GM23248 (cell line): ENCODE results near the gene TTC28. TPM values are rescaled to one million over a fixed set of nuclear protein-coding genes. Genes with fewer than 3 reads are reported as not detected.

ENCODE experiments used
- DNase-seq: peaks from one replicate; pipeline ENCODE4 v3.0.0-alpha.2; 2015
- H2AFZ ChIP-seq: fragments of 200-600 bp; sonication (generic); 2 replicates; pipeline ENCODE4 v1.6.1; 2016; ENCODE audit warnings: antibody characterized with exemption
- H3F3A ChIP-seq: fragments of 200-600 bp; sonication (generic); 2 replicates; pipeline ENCODE4 v1.6.1; 2016; ENCODE audit warnings: mild to moderate bottlenecking, antibody characterized with exemption, mixed run types; ENCODE audit not compliant: insufficient read depth
- H3K27ac ChIP-seq: fragments of 200-600 bp; sonication (generic); 2 replicates; pipeline ENCODE4 v1.5.1; 2016; ENCODE audit warnings: mild to moderate bottlenecking
- H3K27me3 ChIP-seq: fragments of 200-600 bp; sonication (generic); replicated peaks from 2 replicates; pipeline ENCODE4 v1.6.1; 2016; ENCODE audit warnings: mild to moderate bottlenecking; ENCODE audit not compliant: insufficient read depth
- H3K36me3 ChIP-seq: fragments of 200-600 bp; sonication (generic); 2 replicates; pipeline ENCODE4 v1.6.1; 2016; ENCODE audit warnings: low read depth, mild to moderate bottlenecking
- H3K4me1 ChIP-seq: fragments of 200-600 bp; sonication (generic); 2 replicates; pipeline ENCODE4 v1.6.1; 2016; ENCODE audit warnings: mild to moderate bottlenecking; ENCODE audit not compliant: insufficient read depth
- H3K4me2 ChIP-seq: fragments of 200-600 bp; sonication (generic); one replicate; pipeline ENCODE4 v1.6.1; 2016; ENCODE audit warnings: mild to moderate bottlenecking; ENCODE audit not compliant: unreplicated experiment
- H3K4me3 ChIP-seq: fragments of 200-600 bp; sonication (generic); 2 replicates; pipeline ENCODE4 v1.5.1; 2016; ENCODE audit warnings: mild to moderate bottlenecking
- H3K79me2 ChIP-seq: fragments of 200-600 bp; sonication (generic); 2 replicates; pipeline ENCODE4 v1.6.1; 2016; ENCODE audit warnings: mild to moderate bottlenecking; ENCODE audit not compliant: insufficient read depth
- H3K9ac ChIP-seq: fragments of 200-600 bp; sonication (generic); 2 replicates; pipeline ENCODE4 v1.6.1; 2016; ENCODE audit warnings: mild to moderate bottlenecking
- H3K9me2 ChIP-seq: fragments of 200-600 bp; sonication (generic); 2 replicates; pipeline ENCODE4 v1.6.1; 2016; ENCODE audit warnings: mixed run types, mild to moderate bottlenecking, moderate library complexity; ENCODE audit not compliant: insufficient read depth
- H3K9me3 ChIP-seq: fragments of 200-600 bp; sonication (generic); one replicate; pipeline ENCODE4 v1.6.1; 2017; ENCODE audit warnings: low read depth
- H4K20me1 ChIP-seq: fragments of 200-600 bp; sonication (generic); 2 replicates; pipeline ENCODE4 v1.6.0; 2016; ENCODE audit not compliant: insufficient read depth
- EZH2 ChIP-seq: fragments of 200-600 bp; sonication (generic); IDR thresholded peaks from 2 replicates; pipeline ENCODE4 v1.6.1; 2018; ENCODE audit warnings: antibody characterized with exemption, mild to moderate bottlenecking; ENCODE audit not compliant: insufficient read depth, poor library complexity, severe bottlenecking
- EZH2phosphoT487 ChIP-seq: fragments of 200-600 bp; sonication (generic); IDR thresholded peaks from 2 replicates; pipeline ENCODE4 v1.6.1; 2018; ENCODE audit warnings: antibody characterized with exemption, moderate library complexity, mild to moderate bottlenecking, low read depth; ENCODE audit not compliant: insufficient read depth
- WGBS, 2 experiments: methylation state at CpG; one replicate each; pipeline ENCODE4 v1.1.6; 2015 to 2017; ENCODE audit warnings: low lambda C conversion rate in 2 of 2, low coverage in 1 of 2; ENCODE audit errors: missing lambda C conversion rate in 2 of 2; 5-methylcytosine and 5-hydroxymethylcytosine counted together
- in situ Hi-C: fragments of 300-500 bp; cut with MboI; formaldehyde crosslinking; loops from 2 replicates; pipeline ENCODE4 v1.15.0; 2020
- polyA plus RNA-seq: library from polyadenylated mRNA; unstranded; fragments of >200 nt; fragmentation: Nextera tagmentation; extraction: Ambion mirVana; gene quantifications from 2 replicates; pipeline ENCODE4 v1.2.1, GENCODE V29; 2016
- total RNA-seq: library from RNA; depleted of rRNA; stranded (reverse); fragments of >200 nt; shearing (Covaris generic); gene quantifications from 2 replicates; pipeline ENCODE4 v1.2.3, GENCODE V29; 2014

The TTC28 gene
- total and polyA plus RNA-seq, 2 experiments from 2014 or later, result 12.5 to 41.9 TPM

DNA sequence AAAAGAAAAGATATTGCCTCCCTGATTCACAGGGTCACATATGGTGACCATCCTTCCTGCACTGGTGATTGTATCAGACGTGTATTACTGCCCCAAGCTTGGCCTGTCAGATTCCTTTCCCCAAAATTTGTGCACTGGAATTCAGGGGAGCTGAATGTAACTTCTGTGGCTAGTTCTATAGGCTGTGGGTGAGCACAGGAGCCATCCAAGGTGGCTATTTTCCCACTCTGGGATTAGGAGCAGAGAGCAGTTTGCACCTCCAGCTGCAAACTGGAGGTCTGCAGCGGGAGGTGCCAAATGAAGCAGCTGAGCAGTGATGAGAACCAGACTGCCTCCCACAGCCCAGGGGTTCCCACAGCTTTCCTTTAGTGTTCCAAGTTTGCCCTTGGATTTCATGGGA, 636.4 kb downstream of the TTC28 start:
- H3K36me3 ChIP-seq, result no peaks in the 10 kb centered on the region
- H3K4me2 ChIP-seq, result no peak overlapping the region
- no peak overlapping the region for H3K27ac ChIP-seq
- H3K4me3 ChIP-seq, result no peak overlapping the region
- in situ Hi-C loops, result no loop called here
- no peaks in the 10 kb centered on the region for H3F3A ChIP-seq
- TF ChIP-seq EZH2phosphoT487, result no peak
- no peak for TF ChIP-seq EZH2
- H3K27me3 ChIP-seq, result no peaks in the 10 kb centered on the region
- H4K20me1 ChIP-seq, result no peaks in the 10 kb centered on the region
- H3K9me2 ChIP-seq, result no peaks in the 10 kb centered on the region
- no peak overlapping the region for H2AFZ ChIP-seq
- no peaks in the 10 kb centered on the region for H3K9me3 ChIP-seq
- WGBS, 2 experiments, result 62 to 78% methylated on average over 2 of the region's 2 CpGs
- H3K4me1 ChIP-seq, result no peaks in the 10 kb centered on the region
- no peak for DNase-seq
- H3K79me2 ChIP-seq, result no peaks in the 10 kb centered on the region
- no peak overlapping the region for H3K9ac ChIP-seq

DNA sequence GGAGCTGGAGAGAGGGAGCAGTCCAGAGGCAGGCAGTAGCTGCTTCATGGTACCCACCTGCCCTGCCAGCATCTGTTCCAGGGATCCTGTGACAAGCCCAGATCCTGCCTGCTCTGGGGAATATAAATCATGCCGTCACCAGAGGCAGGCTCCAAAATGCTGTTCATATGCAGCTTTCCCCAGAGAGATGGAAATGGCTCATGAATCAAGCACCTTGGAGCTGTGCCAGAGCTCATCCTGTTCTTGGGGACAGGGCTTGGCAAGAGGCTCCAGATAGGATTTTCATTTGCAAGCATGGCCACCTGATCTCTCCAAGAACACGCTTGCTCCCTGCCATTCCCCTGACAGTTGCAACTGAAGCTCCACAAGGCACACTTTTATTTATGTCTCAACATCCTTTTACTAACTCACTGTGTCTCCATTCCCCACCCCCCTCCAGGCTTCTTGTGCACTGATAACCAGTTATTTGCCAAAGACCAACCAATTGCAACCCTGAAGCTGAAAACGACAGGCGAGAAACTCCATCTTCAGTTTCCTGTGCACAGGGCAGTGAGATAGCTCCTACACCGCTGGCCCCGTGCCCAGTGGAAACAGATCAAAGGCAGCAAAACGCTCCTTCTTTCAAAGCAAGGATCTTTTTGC, 644.8 kb downstream of the TTC28 start:
- H2AFZ ChIP-seq, result no peak overlapping the region

DNA sequence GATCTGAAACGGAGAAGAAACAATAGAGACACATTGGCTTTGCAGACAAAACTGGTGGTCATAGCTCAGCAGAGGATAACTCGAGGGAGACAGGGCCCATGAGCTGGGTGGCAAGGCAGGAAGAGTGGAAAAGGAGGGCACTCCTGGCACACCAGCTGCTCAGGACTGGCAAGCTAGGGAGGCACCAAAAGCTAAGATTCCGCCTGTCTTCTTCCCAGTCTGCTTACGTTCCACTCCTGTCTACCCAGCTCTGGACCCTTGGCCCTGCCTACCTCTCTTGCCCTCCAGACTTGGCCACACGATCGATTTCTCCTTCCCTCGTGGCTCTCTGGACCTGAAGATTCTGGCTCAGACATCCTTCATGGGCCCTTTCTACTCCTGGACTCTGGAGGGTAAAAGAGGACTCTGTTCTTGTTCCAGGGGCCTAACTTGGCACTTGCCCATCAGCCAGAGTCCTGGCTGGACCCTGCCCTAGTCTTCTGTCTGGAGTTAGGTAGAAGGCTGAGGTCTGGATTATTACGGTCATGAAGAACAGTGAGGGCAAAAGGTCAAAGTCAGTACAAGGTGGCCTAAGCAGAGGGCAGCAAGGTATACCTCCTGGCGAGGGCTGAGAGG, 645.4 kb downstream of the TTC28 start:
- Histone ChIP-seq H3K9ac (no peak overlapping the region), H3K4me3 (no peak overlapping the region), H3K27me3 (no peaks in the 10 kb centered on the region), H3K4me2 (no peak overlapping the region), H2AFZ (no peak overlapping the region), H3K27ac (no peak overlapping the region), H3K9me3 (no peaks in the 10 kb centered on the region), H3K4me1 (peaks cover 12% of the 10 kb centered on the region; the same call in 1 of the 2 replicates), H3K9me2 (no peaks in the 10 kb centered on the region), H3K36me3 (no peaks in the 10 kb centered on the region), H3K79me2 (peaks cover 6% of the 10 kb centered on the region; the same call in 1 of the 2 replicates), H3F3A (no peaks in the 10 kb centered on the region), H4K20me1 (no peaks in the 10 kb centered on the region)
- 86 to 91% methylated on average over 9 of the region's 9 CpGs for WGBS, 2 experiments
- in situ Hi-C loops, result no loop called here
- no peak for DNase-seq
- TF ChIP-seq EZH2phosphoT487 (no peak), EZH2 (no peak)

More for the DNA sequence above, 644.8 kb downstream of the TTC28 start:
- in situ Hi-C loops, result no loop called here
- no peak overlapping the region for H3K4me2 ChIP-seq
- no peak overlapping the region for H3K27ac ChIP-seq
- 54 to 59% methylated on average over 7 of the region's 7 CpGs for WGBS, 2 experiments
- no peaks in the 10 kb centered on the region for H3K36me3 ChIP-seq
- peaks cover 8% of the 10 kb centered on the region; the same call in 1 of the 2 replicates for H3K4me1 ChIP-seq
- no peaks in the 10 kb centered on the region for H3K9me2 ChIP-seq
- H3K9ac ChIP-seq, result no peak overlapping the region
- TF ChIP-seq EZH2 (no peak), EZH2phosphoT487 (no peak)
- no peaks in the 10 kb centered on the region for H4K20me1 ChIP-seq
- H3K27me3 ChIP-seq, result no peaks in the 10 kb centered on the region
- no peaks in the 10 kb centered on the region for H3F3A ChIP-seq
- H3K79me2 ChIP-seq, result peaks cover 6% of the 10 kb centered on the region; the same call in 1 of the 2 replicates
- H3K9me3 ChIP-seq, result no peaks in the 10 kb centered on the region
- DNase-seq, result peak; percentile 62
- H3K4me3 ChIP-seq, result no peak overlapping the region

DNA sequence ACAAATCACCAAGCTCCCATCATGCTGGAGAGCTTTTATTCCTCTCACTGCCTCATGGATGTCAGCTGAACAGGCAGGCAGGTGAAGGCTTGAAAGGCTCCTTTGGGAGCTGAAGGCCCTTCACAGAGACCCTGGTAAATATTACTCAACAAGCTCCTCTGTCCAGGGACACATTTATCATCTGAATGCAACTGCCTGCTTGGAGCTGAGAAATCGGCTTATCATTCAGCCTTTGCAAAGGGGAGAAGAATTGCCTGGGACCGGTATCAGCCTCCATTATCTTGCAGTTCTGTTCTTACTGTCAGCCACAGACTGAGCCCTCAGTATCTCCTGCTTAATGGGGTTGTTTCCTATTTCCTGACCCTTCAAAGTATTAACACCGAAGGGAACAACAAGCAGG, 646.8 kb downstream of the TTC28 start:
- no peak for DNase-seq
- Histone ChIP-seq H3K9ac (no peak overlapping the region), H3K27me3 (no peaks in the 10 kb centered on the region), H3K4me3 (no peak overlapping the region), H3K36me3 (no peaks in the 10 kb centered on the region), H4K20me1 (no peaks in the 10 kb centered on the region), H3K4me1 (peaks cover 16% of the 10 kb centered on the region), H3K79me2 (peaks cover 6% of the 10 kb centered on the region; the same call in 1 of the 2 replicates), H3K4me2 (no peak overlapping the region), H3K27ac (no peak overlapping the region), H2AFZ (no peak overlapping the region), H3K9me3 (no peaks in the 10 kb centered on the region), H3F3A (no peaks in the 10 kb centered on the region), H3K9me2 (no peaks in the 10 kb centered on the region)
- TF ChIP-seq EZH2 (no peak), EZH2phosphoT487 (no peak)
- in situ Hi-C loops, result no loop called here
- 97% methylated on average over 3 of the region's 3 CpGs for WGBS, 2 experiments
